KMS-11 (cell line): ENCODE data around the gene AADACL4.

Source experiments
- H2AFZ ChIP-seq: fragments of 200-600 bp; sonication (generic); 2 replicates; pipeline ENCODE4 v1.6.1; 2016; ENCODE audit warnings: antibody characterized with exemption, mixed run types, low read depth
- H3K27ac ChIP-seq: fragments of 200-600 bp; sonication (generic); 2 replicates; pipeline ENCODE4 v1.6.1; 2016; ENCODE audit warnings: mild to moderate bottlenecking, mixed run types
- H3K27me3 ChIP-seq: fragments of 200-600 bp; sonication (generic); 2 replicates; pipeline ENCODE4 v1.6.1; 2017; ENCODE audit warnings: mild to moderate bottlenecking, low read depth, mixed run types, moderate library complexity; ENCODE audit not compliant: insufficient read depth
- H3K36me3 ChIP-seq: fragments of 200-600 bp; sonication (generic); 2 replicates; pipeline ENCODE4 v1.6.1; 2017; ENCODE audit warnings: mild to moderate bottlenecking, mixed run types; ENCODE audit not compliant: insufficient read depth
- H3K4me1 ChIP-seq: fragments of 200-600 bp; sonication (generic); 2 replicates; pipeline ENCODE4 v1.6.1; 2016; ENCODE audit warnings: mild to moderate bottlenecking, low read depth, mixed run types; ENCODE audit not compliant: poor library complexity, severe bottlenecking
- H3K4me2 ChIP-seq: fragments of 200-600 bp; sonication (generic); 2 replicates; pipeline ENCODE4 v1.7.0; 2016; ENCODE audit warnings: mild to moderate bottlenecking, mixed run types
- H3K4me3 ChIP-seq: fragments of 200-600 bp; sonication (generic); IDR thresholded peaks from 2 replicates; pipeline ENCODE4 v1.6.1; 2017; ENCODE audit warnings: low read depth, low read length, mixed read lengths; ENCODE audit not compliant: insufficient read depth
- H3K79me2 ChIP-seq: fragments of 200-600 bp; sonication (generic); 2 replicates; pipeline ENCODE4 v1.6.1; 2016; ENCODE audit warnings: low read depth, mixed run types; ENCODE audit not compliant: insufficient read depth
- H3K9ac ChIP-seq: fragments of 200-600 bp; sonication (generic); 2 replicates; pipeline ENCODE4 v1.6.1; 2016; ENCODE audit warnings: mild to moderate bottlenecking, mixed run types
- H4K20me1 ChIP-seq: fragments of 200-600 bp; sonication (generic); 2 replicates; pipeline ENCODE4 v1.6.1; 2016; ENCODE audit warnings: mild to moderate bottlenecking, mixed run types; ENCODE audit not compliant: insufficient read depth
- TF ChIP-seq, protein P1 (sequence below): fragments of 200-600 bp; sonication (generic); conservative IDR thresholded peaks from 2 replicates; pipeline ENCODE4 v1.6.1; 2017; ENCODE audit warnings: low read depth, mild to moderate bottlenecking, antibody characterized with exemption, low read length, moderate library complexity, mixed read lengths

Gene AADACL4

DNA sequence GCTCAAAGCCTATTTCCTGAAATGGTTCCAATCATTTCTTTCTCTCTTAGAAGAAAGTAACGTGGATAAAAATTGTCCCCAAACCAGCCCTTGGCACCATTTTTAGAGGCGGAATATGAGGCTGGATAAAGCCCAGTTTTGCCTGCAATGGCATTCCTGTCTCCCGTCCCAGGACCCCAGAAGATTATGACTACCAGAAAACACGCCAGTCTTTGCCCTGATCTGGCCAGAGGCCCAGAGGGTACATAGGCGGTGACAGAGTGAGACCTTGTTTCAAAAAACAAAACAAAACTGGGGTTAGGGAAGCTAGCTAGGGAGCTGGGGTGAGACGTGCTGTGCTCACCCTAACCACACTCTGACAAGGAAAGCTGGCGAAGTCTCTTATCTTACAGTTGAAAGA lies at the start of gene AADACL4:
TSS of gene AADACL4 (plus strand) at position 301 of the 400 bp plus-strand sequence. CDS start 462 bp downstream, outside the sequence.
- TF ChIP-seq, protein P1, sequence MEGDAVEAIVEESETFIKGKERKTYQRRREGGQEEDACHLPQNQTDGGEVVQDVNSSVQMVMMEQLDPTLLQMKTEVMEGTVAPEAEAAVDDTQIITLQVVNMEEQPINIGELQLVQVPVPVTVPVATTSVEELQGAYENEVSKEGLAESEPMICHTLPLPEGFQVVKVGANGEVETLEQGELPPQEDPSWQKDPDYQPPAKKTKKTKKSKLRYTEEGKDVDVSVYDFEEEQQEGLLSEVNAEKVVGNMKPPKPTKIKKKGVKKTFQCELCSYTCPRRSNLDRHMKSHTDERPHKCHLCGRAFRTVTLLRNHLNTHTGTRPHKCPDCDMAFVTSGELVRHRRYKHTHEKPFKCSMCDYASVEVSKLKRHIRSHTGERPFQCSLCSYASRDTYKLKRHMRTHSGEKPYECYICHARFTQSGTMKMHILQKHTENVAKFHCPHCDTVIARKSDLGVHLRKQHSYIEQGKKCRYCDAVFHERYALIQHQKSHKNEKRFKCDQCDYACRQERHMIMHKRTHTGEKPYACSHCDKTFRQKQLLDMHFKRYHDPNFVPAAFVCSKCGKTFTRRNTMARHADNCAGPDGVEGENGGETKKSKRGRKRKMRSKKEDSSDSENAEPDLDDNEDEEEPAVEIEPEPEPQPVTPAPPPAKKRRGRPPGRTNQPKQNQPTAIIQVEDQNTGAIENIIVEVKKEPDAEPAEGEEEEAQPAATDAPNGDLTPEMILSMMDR = no peak
- H2AFZ ChIP-seq = no peak within 1 kb of the TSS
- H3K36me3 ChIP-seq = no peaks in the 10 kb centered on the region
- no peaks in the 10 kb centered on the region for H3K79me2 ChIP-seq
- no peaks in the 10 kb centered on the region; the same call in 1 of the 2 replicates for H3K27me3 ChIP-seq
- H3K4me3 ChIP-seq = no peak within 1 kb of the TSS
- H3K4me1 ChIP-seq = no peaks in the 10 kb centered on the region
- no peak within 1 kb of the TSS for H3K9ac ChIP-seq
- H3K4me2 ChIP-seq = no peak within 1 kb of the TSS
- H3K27ac ChIP-seq = no peak within 1 kb of the TSS
- no peaks in the 10 kb centered on the region for H4K20me1 ChIP-seq

DNA sequence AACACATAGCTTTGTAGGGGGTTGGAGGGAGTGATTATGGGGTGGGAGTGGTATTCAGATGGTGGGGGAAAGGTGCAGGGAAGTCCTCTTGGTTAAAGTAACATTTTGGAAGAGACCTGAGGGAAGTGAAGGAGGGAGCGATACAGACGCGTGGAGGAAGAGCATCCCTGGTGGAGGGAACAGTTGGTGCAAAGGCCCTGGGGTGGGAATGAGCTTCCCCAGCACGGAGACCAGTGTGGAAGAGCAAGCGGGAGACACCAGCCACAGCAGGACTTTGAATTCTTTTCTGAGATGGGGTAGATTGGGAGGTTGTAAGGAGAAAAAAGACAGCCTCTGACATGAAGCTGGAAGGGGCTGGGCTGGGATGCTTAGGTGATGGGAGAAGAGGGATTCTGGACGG lies 49.4 kb upstream of the AADACL4 start:
- no peaks in the 10 kb centered on the region for H3K36me3 ChIP-seq
- no peak overlapping the region for H3K9ac ChIP-seq
- no peak overlapping the region for H3K4me2 ChIP-seq
- H2AFZ ChIP-seq = no peak overlapping the region
- no peak overlapping the region for H3K27ac ChIP-seq
- H3K4me3 ChIP-seq = no peak overlapping the region
- TF ChIP-seq, protein P1 = no peak
- H3K27me3 ChIP-seq = peaks cover 2% of the 10 kb centered on the region; the same call in 1 of the 2 replicates
- no peaks in the 10 kb centered on the region for H3K79me2 ChIP-seq
- H4K20me1 ChIP-seq = no peaks in the 10 kb centered on the region
- no peaks in the 10 kb centered on the region for H3K4me1 ChIP-seq

DNA sequence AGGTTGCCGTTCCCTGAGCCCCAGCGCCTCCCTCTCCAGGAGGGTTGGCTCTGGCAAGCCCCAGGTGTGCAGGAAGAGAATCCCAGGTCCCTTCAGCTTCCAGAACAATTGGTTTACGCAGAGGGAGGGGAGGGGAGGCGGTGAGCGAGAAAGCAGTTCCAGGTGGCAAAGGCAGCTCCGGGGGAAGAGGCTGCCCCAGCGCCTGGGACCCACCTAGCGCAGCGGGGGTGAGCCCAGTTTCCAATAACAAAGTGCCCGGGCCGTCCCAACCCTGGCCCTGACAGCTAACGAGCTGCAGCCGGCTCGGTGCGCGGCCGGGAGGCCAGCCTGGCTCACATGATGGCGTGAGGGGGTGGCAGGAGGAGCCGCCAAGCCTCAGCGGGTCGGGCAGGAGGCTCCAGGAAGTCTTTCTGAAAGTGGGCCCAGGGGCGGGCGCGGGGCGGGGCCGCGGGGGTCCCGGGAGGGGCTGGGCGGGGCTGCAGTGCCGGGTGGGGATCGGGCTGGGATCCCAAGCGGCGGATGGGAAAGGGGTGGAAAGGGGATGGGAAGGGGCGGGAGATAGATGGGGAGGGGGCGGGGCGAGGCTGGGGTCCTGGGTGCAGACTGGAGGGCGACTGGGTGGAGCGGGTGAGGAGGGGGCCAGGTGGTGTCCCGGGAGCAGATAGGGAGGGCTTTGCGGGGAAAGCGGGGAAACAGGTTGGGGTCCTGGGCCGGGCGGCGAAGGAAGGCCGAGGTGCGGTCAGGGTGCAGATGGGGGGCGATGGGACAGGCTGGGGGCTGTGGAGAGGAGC lies 48.7 kb upstream of the AADACL4 start:
- no peak overlapping the region for H2AFZ ChIP-seq
- no peak overlapping the region for H3K4me2 ChIP-seq
- no peaks in the 10 kb centered on the region for H4K20me1 ChIP-seq
- TF ChIP-seq, protein P1 = no peak
- H3K27ac ChIP-seq = no peak overlapping the region
- no peaks in the 10 kb centered on the region for H3K4me1 ChIP-seq
- no peaks in the 10 kb centered on the region for H3K36me3 ChIP-seq
- no peak overlapping the region for H3K9ac ChIP-seq
- no peak overlapping the region for H3K4me3 ChIP-seq
- peaks cover 2% of the 10 kb centered on the region; the same call in 1 of the 2 replicates for H3K27me3 ChIP-seq
- H3K79me2 ChIP-seq = no peaks in the 10 kb centered on the region

DNA sequence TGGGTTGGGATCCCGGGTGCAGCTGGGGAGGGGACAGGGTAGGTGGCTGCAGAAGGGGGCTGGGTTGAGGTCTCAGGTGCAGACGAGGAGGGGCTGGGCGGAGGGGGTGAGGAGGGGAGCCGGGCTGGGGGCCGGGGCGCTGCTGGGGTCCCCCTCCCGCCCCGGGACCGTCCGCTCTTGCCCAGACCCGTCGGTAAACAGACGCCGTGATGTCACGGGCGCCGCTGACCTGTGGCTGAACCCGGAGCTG lies 48.2 kb upstream of the AADACL4 start:
- no peaks in the 10 kb centered on the region for H3K79me2 ChIP-seq
- H3K9ac ChIP-seq = no peak overlapping the region
- peaks cover 2% of the 10 kb centered on the region; the same call in 1 of the 2 replicates for H3K27me3 ChIP-seq
- H3K4me2 ChIP-seq = no peak overlapping the region
- H3K4me3 ChIP-seq = no peak overlapping the region
- no peaks in the 10 kb centered on the region for H4K20me1 ChIP-seq
- TF ChIP-seq, protein P1 = no peak
- no peak overlapping the region for H3K27ac ChIP-seq
- no peaks in the 10 kb centered on the region for H3K4me1 ChIP-seq
- no peak overlapping the region for H2AFZ ChIP-seq
- H3K36me3 ChIP-seq = no peaks in the 10 kb centered on the region
